Ovary (tissue), 9 donors: ENCODE results near the gene PCTP. TPM values are rescaled to one million over a fixed set of nuclear protein-coding genes. Genes with fewer than 3 reads are reported as not detected.

Source experiments
- DNase-seq, 5 donors: peaks; one replicate each; pipeline ENCODE4 v3.0.0-alpha.2; 2019 to 2020
- H3K27ac ChIP-seq, 2 donors: fragments of 200-600 bp; one replicate each; pipeline versions ENCODE4 v1.5.1 to v1.8.0; 2019 to 2022
- H3K27me3 ChIP-seq: fragments of 200-600 bp; one replicate; pipeline ENCODE4 v1.8.0; 2022
- H3K36me3 ChIP-seq: fragments of 200-600 bp; sonication (generic); one replicate; pipeline ENCODE4 v1.5.1; 2019
- H3K4me1 ChIP-seq: one replicate; pipeline ENCODE4 v1.8.1; 2013; ENCODE audit warnings: mild to moderate bottlenecking, moderate library complexity; ENCODE audit not compliant: insufficient read depth
- H3K4me3 ChIP-seq: fragments of 200-600 bp; sonication (generic); one replicate; pipeline ENCODE4 v1.5.1; 2017
- H3K9me3 ChIP-seq, 2 donors: fragments of 200-600 bp in 1 of 2; sonication (generic) in 1 of 2; one replicate each; pipeline versions ENCODE4 v1.5.1 to v1.8.1; 2013 to 2019; ENCODE audit warnings: mild to moderate bottlenecking in 1 of 2, moderate library complexity in 1 of 2
- EP300 ChIP-seq: sonication (generic); formaldehyde crosslinking; IDR thresholded peaks from one replicate; pipeline ENCODE4 v1.6.1; 2017; ENCODE audit warnings: antibody characterized with exemption
- POLR2A ChIP-seq: fragments of 450-650 bp; IDR thresholded peaks from one replicate; pipeline ENCODE4 v1.6.1; 2017; ENCODE audit warnings: antibody characterized with exemption, mild to moderate bottlenecking, moderate library complexity
- WGBS, 3 donors: extraction: QIAGEN DNeasy Blood & Tissue Kit in 1 of 3; methylation state at CpG; one replicate each; pipeline versions ENCODE4 v1.1.5 to v1.1.7; 2013 to 2017; 5-methylcytosine and 5-hydroxymethylcytosine counted together
- intact Hi-C, 4 donors: fragments of 100-400 bp; cut with DNase I; formaldehyde crosslinking; loops; one replicate each; pipeline versions ENCODE4 v1.11.0 to v1.15.1; 2022 to 2023
- polyA plus RNA-seq, 2 donors: library from polyadenylated mRNA; stranded (reverse); fragments of 200-250 nt in 1 of 2; fragments of 350-450 nt in 1 of 2; fragmentation: Illumina TruSeq in 1 of 2; extraction: RNeasy Lipid Tissue Mini Kit (QIAGEN cat#74804) in 1 of 2; gene quantifications; one replicate each; pipeline ENCODE4 v1.2.3, GENCODE V29; 2013 to 2014
- total RNA-seq, 7 donors: library from RNA; depleted of rRNA in 2 of 7; stranded (reverse); fragments of >200 nt in 2 of 7; fragmentation: NEBNext Ultra II Directional in 3 of 7; extraction: Animal tissue kit (Norgen Biotek cat#: 25700) in 3 of 7; gene quantifications; one replicate each; pipeline versions ENCODE4 v1.1.0 to v1.2.4, GENCODE V29; 2016 to 2023
- TF ChIP-seq, protein P1 (sequence below), 3 donors: fragments of 450-650 bp in 2 of 3; fragments of 200-600 bp in 1 of 3; IDR thresholded peaks; one replicate each; pipeline versions ENCODE4 v1.5.1 to v1.8.0; 2016 to 2022; ENCODE audit warnings: antibody characterized with exemption in 3 of 3, mild to moderate bottlenecking in 1 of 3
- donor health status: DM: no; HTN: no; CAD: no; lungs with moderate emphysema.
- donor health status: DM: no; HTN: no; CAD: no.
- donor health status: Bipolar disorder and iron deficiency.
- donor health status: DM: yes; HTN: yes; CAD: no.
- donor health status: DM: no; HTN: no; CAD: no.
- donor health status: DM: yes; HTN: yes; CAD: no.

The PCTP gene
- total and polyA plus RNA-seq, 9 donors, result 7.2 to 18.8 (median 11.8) TPM

DNA sequence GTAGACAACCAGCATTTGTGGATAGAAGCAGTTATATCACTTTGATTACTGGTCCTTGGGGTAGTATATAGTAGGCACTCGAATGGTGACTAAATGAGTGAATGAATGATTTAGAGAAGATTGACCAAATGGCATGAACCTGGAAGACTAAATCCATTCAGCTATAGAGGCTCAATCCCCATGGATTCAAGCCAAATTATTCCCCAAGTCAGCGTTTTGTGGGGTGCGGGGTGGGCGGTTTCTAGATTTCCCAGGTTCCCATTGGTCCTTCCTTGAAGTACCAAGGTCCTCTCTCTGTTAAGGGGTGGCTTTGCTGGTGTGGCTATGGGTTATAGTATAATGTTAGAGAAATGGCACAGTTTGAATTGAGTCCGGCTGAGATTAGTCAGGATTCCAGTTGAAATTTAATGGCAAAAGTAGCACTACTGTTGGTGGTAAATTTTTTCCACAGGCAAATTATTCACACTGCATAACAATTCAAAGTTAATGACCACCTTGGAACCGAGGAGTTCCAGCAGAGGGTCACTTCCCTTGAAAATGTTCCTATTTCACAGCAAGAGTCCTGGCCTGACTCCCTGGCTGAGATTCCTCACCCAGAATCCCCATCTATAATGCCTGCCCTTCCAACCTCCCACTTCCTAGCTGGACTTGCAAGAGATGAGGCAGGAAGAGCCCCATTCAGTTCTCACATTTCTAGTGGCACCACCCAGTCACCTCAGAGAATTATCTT, 27.7 kb downstream of the PCTP start:
- Histone ChIP-seq H3K27ac (no peak overlapping the region), H3K27me3 (no peaks in the 10 kb centered on the region), H3K9me3 (no peaks in the 10 kb centered on the region), H3K4me1 (no peaks in the 10 kb centered on the region), H3K36me3 (no peaks in the 10 kb centered on the region), H3K4me3 (no peak overlapping the region)
- no peak for TF ChIP-seq POLR2A
- no peak for TF ChIP-seq EP300
- TF ChIP-seq, protein P1, sequence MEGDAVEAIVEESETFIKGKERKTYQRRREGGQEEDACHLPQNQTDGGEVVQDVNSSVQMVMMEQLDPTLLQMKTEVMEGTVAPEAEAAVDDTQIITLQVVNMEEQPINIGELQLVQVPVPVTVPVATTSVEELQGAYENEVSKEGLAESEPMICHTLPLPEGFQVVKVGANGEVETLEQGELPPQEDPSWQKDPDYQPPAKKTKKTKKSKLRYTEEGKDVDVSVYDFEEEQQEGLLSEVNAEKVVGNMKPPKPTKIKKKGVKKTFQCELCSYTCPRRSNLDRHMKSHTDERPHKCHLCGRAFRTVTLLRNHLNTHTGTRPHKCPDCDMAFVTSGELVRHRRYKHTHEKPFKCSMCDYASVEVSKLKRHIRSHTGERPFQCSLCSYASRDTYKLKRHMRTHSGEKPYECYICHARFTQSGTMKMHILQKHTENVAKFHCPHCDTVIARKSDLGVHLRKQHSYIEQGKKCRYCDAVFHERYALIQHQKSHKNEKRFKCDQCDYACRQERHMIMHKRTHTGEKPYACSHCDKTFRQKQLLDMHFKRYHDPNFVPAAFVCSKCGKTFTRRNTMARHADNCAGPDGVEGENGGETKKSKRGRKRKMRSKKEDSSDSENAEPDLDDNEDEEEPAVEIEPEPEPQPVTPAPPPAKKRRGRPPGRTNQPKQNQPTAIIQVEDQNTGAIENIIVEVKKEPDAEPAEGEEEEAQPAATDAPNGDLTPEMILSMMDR (IDR thresholded peaks at IDR 0.05), result no peak
- 85 to 88% (median 86%) methylated on average over 6 of the region's 6 CpGs for WGBS, 3 donors
- intact Hi-C loops, result loop anchor here in 2 of 4 donors (10.0 kb wide), 2 partner anchors 134 to 254 kb away; no protein-coding TSS in a partner anchor
- no peak for DNase-seq

DNA sequence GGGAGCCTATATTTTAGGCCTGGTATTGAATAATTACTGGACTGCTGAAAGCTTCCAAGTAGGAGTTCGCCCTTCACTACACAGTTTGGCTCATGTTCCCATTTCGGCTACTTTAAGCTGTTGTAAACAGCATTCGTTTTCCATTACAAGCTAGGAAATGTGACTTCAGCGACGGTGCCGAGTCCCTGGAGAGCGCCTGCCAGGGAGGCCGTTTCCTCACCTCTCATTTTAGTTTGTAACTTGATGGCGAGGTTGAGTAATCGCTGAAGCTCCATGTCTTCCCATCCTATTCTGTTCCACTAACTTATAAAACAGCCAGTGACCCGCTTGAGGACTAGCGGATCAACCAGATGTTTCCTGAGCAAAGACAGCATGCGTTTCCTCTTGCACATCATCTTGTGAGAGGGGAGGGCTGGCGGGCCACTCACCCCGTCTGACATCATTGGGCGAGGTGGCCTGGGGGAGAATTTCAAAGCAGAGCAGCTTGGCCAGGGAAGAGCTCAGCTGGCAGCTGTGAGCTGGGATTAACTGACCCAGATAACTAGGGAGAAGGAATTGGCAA, 32.9 kb downstream of the PCTP start:
- Histone ChIP-seq H3K36me3 (no peaks in the 10 kb centered on the region), H3K4me3 (no peak overlapping the region), H3K27ac (no peak overlapping the region), H3K9me3 (no peaks in the 10 kb centered on the region), H3K4me1 (no peaks in the 10 kb centered on the region), H3K27me3 (no peaks in the 10 kb centered on the region)
- 73 to 81% (median 74%) methylated on average over 16 of the region's 16 CpGs for WGBS, 3 donors
- peak in 1 of 5 donors; percentile 38 for DNase-seq
- intact Hi-C loops, result no loop called here
- TF ChIP-seq EP300 (no peak), POLR2A (no peak)
- TF ChIP-seq, protein P1 (IDR thresholded peaks at IDR 0.05), result no peak

GRCh38 chr17:55784666-55785065, 33.8 kb downstream of the PCTP start:
- TF ChIP-seq, protein P1 (IDR thresholded peaks at IDR 0.05), result no peak
- TF ChIP-seq EP300 (no peak), POLR2A (no peak)
- no peaks in the 10 kb centered on the region for H3K36me3 ChIP-seq
- H3K4me1 ChIP-seq, result no peaks in the 10 kb centered on the region
- H3K27ac ChIP-seq, result no peak overlapping the region
- H3K9me3 ChIP-seq, result no peaks in the 10 kb centered on the region
- H3K4me3 ChIP-seq, result no peak overlapping the region
- H3K27me3 ChIP-seq, result no peaks in the 10 kb centered on the region
- WGBS, 3 donors, result 61 to 79% (median 70%) methylated on average over 2 of the region's 2 CpGs
- DNase-seq, result no peak
- intact Hi-C loops, result no loop called here

DNA sequence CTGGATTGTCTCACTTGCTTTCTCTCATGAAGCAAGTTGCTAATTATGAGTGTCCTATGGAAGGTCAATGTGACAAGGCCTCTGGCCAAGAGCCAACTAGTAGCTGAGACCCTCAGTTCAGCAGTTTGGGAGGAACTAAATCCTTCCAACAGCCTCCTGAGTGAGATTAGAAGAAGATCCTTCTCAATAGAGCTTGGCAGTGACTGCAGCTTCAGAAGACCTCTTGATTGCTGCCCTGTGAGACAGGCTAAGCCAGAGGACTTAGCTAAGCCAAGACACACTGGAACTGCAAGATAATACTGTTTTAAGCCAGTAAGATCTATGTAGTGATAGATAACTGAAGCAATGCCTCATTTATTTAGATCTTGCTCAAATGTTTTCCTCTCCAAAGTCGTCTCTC, 34.3 kb downstream of the PCTP start:
- H3K4me1 ChIP-seq, result no peaks in the 10 kb centered on the region
- intact Hi-C loops, result no loop called here
- TF ChIP-seq EP300 (no peak), POLR2A (no peak)
- TF ChIP-seq, protein P1 (IDR thresholded peaks at IDR 0.05), result no peak
- H3K9me3 ChIP-seq, result no peaks in the 10 kb centered on the region
- H3K36me3 ChIP-seq, result no peaks in the 10 kb centered on the region
- H3K4me3 ChIP-seq, result no peak overlapping the region
- H3K27me3 ChIP-seq, result no peaks in the 10 kb centered on the region
- DNase-seq, result no peak
- H3K27ac ChIP-seq, result no peak overlapping the region
- 49 to 67% (median 49%) methylated on average over 1 of the region's 1 CpG for WGBS, 3 donors
